GM12878 (cell line): ENCODE data around the gene NDRG4. TPM values are rescaled to one million over a fixed set of nuclear protein-coding genes. Genes with fewer than 3 reads are reported as not detected.

Experiments
- ATAC-seq: fragments of 200-7000 bp; cut with Tn5 transposase; 3 replicates; pipeline ENCODE4 v1.9.1; 2020; ENCODE audit warnings: mild to moderate bottlenecking, moderate library complexity
- BruUV-seq: library from RNA; stranded (reverse); fragments of 400-500 nt; replicated peaks from 2 replicates; lab custom pipeline; 2021; lab: Mats Ljungman, UMichigan
- CTCF ChIA-PET: fragments of 300-600 bp; sonication (Branson Sonifier 250); formaldehyde crosslinking; extraction: SDS; loops from one replicate; lab custom pipeline; 2021; ENCODE audit warnings: inconsistent platforms; lab: Yijun Ruan, JAX
- POLR2A ChIA-PET: fragments of 350-600 bp; formaldehyde crosslinking; extraction: SDS; loops from one replicate; lab custom pipeline; 2021; ENCODE audit warnings: inconsistent platforms; lab: Charles Lee
- RAD21 ChIA-PET: fragments of 300-600 bp; sonication (Branson Sonifier 250); formaldehyde crosslinking; loops from one replicate; lab custom pipeline; 2023; ENCODE audit warnings: antibody characterized with exemption; ENCODE audit not compliant: unreplicated experiment; lab: Charles Lee
- SMC1A ChIA-PET: fragments of 300-600 bp; sonication (Branson Sonifier 250); formaldehyde crosslinking; loops from one replicate; lab custom pipeline; 2023; ENCODE audit not compliant: unreplicated experiment, uncharacterized antibody; lab: Charles Lee
- DNase-seq: peaks from one replicate; pipeline ENCODE4 v3.0.0-alpha.2; 2011; ENCODE audit warnings: low read depth, low spot score
- FAIRE-seq: peaks from 3 replicates; lab custom pipeline; 2011; peaks lifted over from hg19 to GRCh38; lab: Jason Lieb, UNC
- H2AFZ ChIP-seq: 2 replicates; pipeline ENCODE4 v1.6.0; 2011; ENCODE audit warnings: low read depth, low read length, control low read depth; ENCODE audit not compliant: control insufficient read depth
- H3K27ac ChIP-seq: 2 replicates; pipeline ENCODE4 v1.5.1; 2011; ENCODE audit warnings: control low read depth; ENCODE audit not compliant: control insufficient read depth, insufficient read depth
- H3K27me3 ChIP-seq, 2 experiments: replicated peaks in 1 of 2; 2 replicates each; pipeline versions ENCODE4 v1.6.0 to v1.6.1; 2011; ENCODE audit warnings: low read length in 1 of 2; ENCODE audit not compliant: control insufficient read depth in 2 of 2, insufficient read depth in 2 of 2
- H3K36me3 ChIP-seq, 2 experiments: 2 replicates each; pipeline ENCODE4 v1.5.1; 2011; ENCODE audit warnings: low read length in 1 of 2; ENCODE audit not compliant: control insufficient read depth in 2 of 2, insufficient read depth in 2 of 2
- H3K4me1 ChIP-seq: 2 replicates; pipeline ENCODE4 v1.6.1; 2011; ENCODE audit warnings: mild to moderate bottlenecking, low read length, moderate library complexity, mixed read lengths; ENCODE audit not compliant: control insufficient read depth, insufficient read depth
- H3K4me2 ChIP-seq: 2 replicates; pipeline ENCODE4 v1.6.0; 2011; ENCODE audit warnings: control low read depth; ENCODE audit not compliant: control insufficient read depth, insufficient read depth
- H3K4me3 ChIP-seq: fragments of 200-600 bp; sonication (generic); 2 replicates; pipeline ENCODE4 v1.5.1; 2016
- H3K79me2 ChIP-seq: 2 replicates; pipeline ENCODE4 v1.6.0; 2011; ENCODE audit warnings: low read length; ENCODE audit not compliant: control insufficient read depth, insufficient read depth
- H3K9ac ChIP-seq: 2 replicates; pipeline ENCODE4 v1.8.0; 2011; ENCODE audit warnings: low read length, control low read depth, mixed read lengths; ENCODE audit not compliant: control insufficient read depth, insufficient read depth
- H3K9me3 ChIP-seq: replicated peaks from 3 replicates; pipeline ENCODE4 v1.5.1; 2011; ENCODE audit warnings: mild to moderate bottlenecking, low read length; ENCODE audit not compliant: control insufficient read depth, insufficient read depth
- H4K20me1 ChIP-seq: 2 replicates; pipeline ENCODE4 v1.6.0; 2011; ENCODE audit not compliant: control insufficient read depth, insufficient read depth
- ASH2L ChIP-seq: fragments of 300-600, 200-600 bp; sonication (generic); IDR thresholded peaks from 2 replicates; pipeline ENCODE4 v1.6.1; 2017; ENCODE audit warnings: low read depth, mild to moderate bottlenecking, borderline replicate concordance
- CEBPB ChIP-seq, 2 experiments: fragments of 150-350 bp in 1 of 2; IDR thresholded peaks; 2 replicates each; pipeline ENCODE4 v1.6.1; 2012 to 2014; ENCODE audit warnings: low read depth in 2 of 2, low read length in 2 of 2, borderline replicate concordance in 1 of 2, inconsistent platforms in 1 of 2
- CTCF ChIP-seq, 3 experiments: IDR thresholded peaks in 2 of 3; conservative IDR thresholded peaks in 1 of 3; 2 replicates each; pipeline ENCODE4 v1.5.1; 2011; ENCODE audit warnings: low read depth in 3 of 3, low read length in 3 of 3, mild to moderate bottlenecking in 3 of 3, control low read depth in 2 of 3, moderate library complexity in 2 of 3, inconsistent platforms in 1 of 3, mixed read lengths in 1 of 3; ENCODE audit not compliant: control insufficient read depth in 2 of 3, insufficient read depth in 1 of 3; ENCODE audit errors: extremely low read depth in 1 of 3
- EGR1 ChIP-seq, 2 experiments: IDR thresholded peaks; 1 replicate in 1 of 2; 2 replicates in 1 of 2; pipeline ENCODE4 v1.6.1; 2011 to 2012; ENCODE audit warnings: low read depth in 2 of 2, low read length in 2 of 2, borderline replicate concordance in 1 of 2, mild to moderate bottlenecking in 1 of 2, moderate library complexity in 1 of 2
- ETV6 ChIP-seq, 2 experiments: fragments of 450-650 bp in 1 of 2; IDR thresholded peaks in 1 of 2; conservative IDR thresholded peaks in 1 of 2; 2 replicates each; pipeline ENCODE4 v1.6.1; 2014; ENCODE audit warnings: antibody characterized with exemption in 1 of 2, borderline replicate concordance in 1 of 2, low read depth in 1 of 2, mild to moderate bottlenecking in 1 of 2, moderate library complexity in 1 of 2
- EZH2 ChIP-seq: IDR thresholded peaks from 2 replicates; pipeline ENCODE4 v1.6.1; 2012; ENCODE audit warnings: low read depth, mild to moderate bottlenecking, control low read depth, inconsistent platforms, low read length, borderline replicate concordance; ENCODE audit not compliant: control insufficient read depth
- FOS ChIP-seq: IDR thresholded peaks from 3 replicates; pipeline ENCODE4 v1.6.1; 2011; ENCODE audit warnings: borderline replicate concordance; ENCODE audit not compliant: insufficient read length; ENCODE audit errors: extremely low read depth
- IKZF1 ChIP-seq: fragments of 450-650 bp; conservative IDR thresholded peaks from 2 replicates; pipeline ENCODE4 v1.6.1; 2017; ENCODE audit warnings: antibody characterized with exemption, mild to moderate bottlenecking
- LARP7 ChIP-seq: fragments of 450-650 bp; IDR thresholded peaks from 2 replicates; pipeline ENCODE4 v1.6.1; 2017; ENCODE audit warnings: mild to moderate bottlenecking
- MAX ChIP-seq: IDR thresholded peaks from 2 replicates; pipeline ENCODE4 v1.6.1; 2012; ENCODE audit warnings: low read depth, low read length, improper control_type of control experiment
- NR2C1 ChIP-seq: fragments of 450-650 bp; IDR thresholded peaks from 2 replicates; pipeline ENCODE4 v1.6.1; 2017; ENCODE audit warnings: antibody characterized with exemption, mild to moderate bottlenecking, moderate library complexity
- PBX3 ChIP-seq: IDR thresholded peaks from 2 replicates; pipeline ENCODE4 v1.6.1; 2011; ENCODE audit warnings: mild to moderate bottlenecking, low read depth, low read length, moderate library complexity; ENCODE audit not compliant: insufficient replicate concordance
- POLR2A ChIP-seq: IDR thresholded peaks from 2 replicates; pipeline ENCODE4 v1.6.1; 2011; ENCODE audit warnings: low read depth, mild to moderate bottlenecking, low read length
- RAD51 ChIP-seq: fragments of 450-650 bp; IDR thresholded peaks from 2 replicates; pipeline ENCODE4 v1.6.1; 2016; ENCODE audit warnings: moderate library complexity, mild to moderate bottlenecking, inconsistent platforms
- SMC3 ChIP-seq: IDR thresholded peaks from 2 replicates; pipeline ENCODE4 v1.6.1; 2011; ENCODE audit warnings: low read length, improper control_type of control experiment, borderline replicate concordance
- TCF12 ChIP-seq: IDR thresholded peaks from 2 replicates; pipeline ENCODE4 v1.6.1; 2011; ENCODE audit warnings: low read depth, mild to moderate bottlenecking, low read length
- USF2 ChIP-seq: IDR thresholded peaks from 2 replicates; pipeline ENCODE4 v1.6.1; 2011; ENCODE audit warnings: low read depth, low read length, improper control_type of control experiment, borderline replicate concordance
- ZBTB33 ChIP-seq: fragments of 450-650 bp; IDR thresholded peaks from 2 replicates; pipeline ENCODE4 v1.6.1; 2017; ENCODE audit warnings: mild to moderate bottlenecking
- WGBS: methylation state at CpG from one replicate; pipeline ENCODE4 v1.1.6; 2016; ENCODE audit warnings: low lambda C conversion rate; ENCODE audit not compliant: insufficient replicate concordance, insufficient coverage; ENCODE audit errors: missing lambda C conversion rate; 5-methylcytosine and 5-hydroxymethylcytosine counted together
- in situ Hi-C: fragments of 300-500 bp; cut with MboI; formaldehyde crosslinking; loops from 9 replicates; pipeline ENCODE4 v1.14.3; 2018; ENCODE audit warnings: mixed read lengths
- intact Hi-C: fragments of 100-400 bp; cut with micrococcal nuclease; formaldehyde crosslinking; loops from one replicate; pipeline ENCODE4 v1.14.2; 2022; ENCODE audit not compliant: unreplicated experiment
- polyA plus RNA-seq, 11 experiments: library from polyadenylated mRNA; depleted of rRNA in 4 of 11; unstranded in 6 of 11; stranded (reverse) in 5 of 11; fragments of >200 nt; fragmentation: Nextera tagmentation in 4 of 11; fragmentation: Illumina TruSeq in 1 of 11; extraction: Ambion mirVana in 4 of 11; extraction: Trizol in 1 of 11; gene quantifications; 1 replicate in 1 of 11; 2 replicates in 10 of 11; pipeline versions ENCODE4 v1.2.1 to v1.2.3, GENCODE V29; 2011 to 2016; ENCODE audit warnings: inconsistent platforms in 2 of 11, missing spikeins in 2 of 11, low read depth in 1 of 11
- total RNA-seq, 4 experiments: library from RNA; depleted of rRNA in 3 of 4; stranded (reverse); fragments of >200 nt in 3 of 4; fragmentation: Illumina TruSeq in 1 of 4; extraction: Trizol in 1 of 4; gene quantifications; 2 replicates each; pipeline versions ENCODE4 v1.2.1 to v1.2.3, GENCODE V29; 2013 to 2021

Gene NDRG4
- total and polyA plus RNA-seq, 10 of the 15 experiments (the other 5 are each of a cell fraction or from before 2014, with no cell fraction given), result 0.33 to 3.8 (median 2.5) TPM

GRCh38 chr16:58475091-58475619, 24.8 kb upstream of the NDRG4 start:
- RAD21 ChIA-PET, result no interaction called here
- FAIRE-seq (no peak), DNase-seq (no peak), ATAC-seq (no peak)
- SMC1A ChIA-PET, result interaction anchor here (1.6 kb wide), 1 partner anchor 9 kb away, joined by 4 read pairs; no protein-coding TSS in a partner anchor
- Histone ChIP-seq H2AFZ (no peak overlapping the region), H4K20me1 (no peaks in the 10 kb centered on the region), H3K36me3 (no peaks in the 10 kb centered on the region), H3K27ac (no peak overlapping the region), H3K79me2 (no peaks in the 10 kb centered on the region), H3K27me3 (peaks cover 4% of the 10 kb centered on the region in 2 experiments; a peak in 3 of 4 replicates), H3K4me3 (no peak overlapping the region), H3K9me3 (no peaks in the 10 kb centered on the region), H3K9ac (no peak overlapping the region), H3K4me2 (no peak overlapping the region), H3K4me1 (no peaks in the 10 kb centered on the region)
- POLR2A ChIA-PET, result no interaction called here
- intact Hi-C loops, result no loop called here
- CTCF ChIA-PET, result interaction anchor here (0.6 to 1.0 kb wide), 3 partner anchors 139 to 953 kb away, joined by 3 read pairs; no protein-coding TSS in a partner anchor
- in situ Hi-C loops, result no loop called here
- no TSS peak for BruUV-seq
- WGBS, result 27% methylated on average over 4 of the region's 4 CpGs
- no peak for TF ChIP-seq CEBPB (IDR thresholded peaks at IDR 0.05; ENCODE audit: borderline replicate concordance in 1 of 2, low read depth in 2 of 2, low read length in 2 of 2)
- TF ChIP-seq TCF12, result no peak
- no peak for TF ChIP-seq MAX
- TF ChIP-seq PBX3, result no peak
- TF ChIP-seq FOS, result no peak
- no peak for TF ChIP-seq IKZF1
- TF ChIP-seq LARP7, result no peak
- no peak for TF ChIP-seq ZBTB33
- TF ChIP-seq EZH2, result no peak
- TF ChIP-seq SMC3, result no peak
- TF ChIP-seq ASH2L, result no peak
- no peak for TF ChIP-seq RAD51
- TF ChIP-seq EGR1 (IDR thresholded peaks at IDR 0.05; ENCODE audit: borderline replicate concordance in 1 of 2, low read depth in 2 of 2, low read length in 2 of 2), result no peak
- TF ChIP-seq ETV6 (conservative IDR thresholded peaks at IDR 0.05 in 1 of 2, IDR thresholded peaks at IDR 0.05 in 1 of 2; ENCODE audit: borderline replicate concordance in 1 of 2, low read depth in 1 of 2), result no peak
- no peak for TF ChIP-seq CTCF (IDR thresholded peaks at IDR 0.05 in 2 of 3, conservative IDR thresholded peaks at IDR 0.05 in 1 of 3; ENCODE audit: control insufficient read depth in 2 of 3, extremely low read depth in 1 of 3, insufficient read depth in 1 of 3, low read depth in 3 of 3, low read length in 3 of 3)
- no peak for TF ChIP-seq POLR2A
- no peak for TF ChIP-seq USF2
- TF ChIP-seq NR2C1, result no peak
